ENCODE measurements around the gene PCDH1.
"Not testable (repeated sequence)": the region's sequence is repeated elsewhere in the genome, so short reads cannot be mapped to it uniquely, and the experiment has no call there.

Gene PCDH1

GRCh38 chr5:141897425-141897824 lies 19.2 kb upstream of the PCDH1 start:
- no peak for DNase-seq (ENCODE audit: insufficient read length, low spot score)
- no peak for TF ChIP-seq CTCF (IDR thresholded peaks at IDR 0.05; ENCODE audit: insufficient read depth, missing control alignments)
- FAIRE-seq = no peak

DNA sequence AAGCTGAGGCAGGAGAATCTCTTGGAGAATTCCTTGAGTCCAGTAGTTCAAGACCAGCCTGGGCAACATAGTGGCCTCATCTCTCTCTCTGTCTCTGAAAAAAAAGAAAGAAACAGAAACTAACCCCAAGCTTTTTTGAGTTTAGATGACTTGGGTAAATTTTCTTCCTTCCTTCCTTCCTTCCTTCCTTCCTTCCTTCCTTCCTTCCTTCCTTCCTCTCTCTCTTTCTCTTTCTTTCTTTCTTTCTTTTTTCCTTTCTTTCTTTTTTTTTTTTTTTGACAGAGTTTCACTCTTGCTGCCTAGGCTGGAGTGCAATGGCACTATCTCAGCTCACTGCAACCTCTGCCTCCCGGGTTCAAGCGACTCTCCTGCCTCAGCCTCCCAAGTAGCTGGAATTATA lies 12.2 kb upstream of the PCDH1 start:
- DNase-seq (ENCODE audit: insufficient read length, low spot score); FAIRE-seq: not testable (repeated sequence)

- peak; percentile 8 for TF ChIP-seq CTCF (IDR thresholded peaks at IDR 0.05; ENCODE audit: insufficient read depth, missing control alignments)
- DNase-seq (ENCODE audit: insufficient read length, low spot score) (no peak), FAIRE-seq (no peak)
Observed at GRCh38 chr5:141889282-141889871, 11.2 kb upstream of the PCDH1 start.

DNA sequence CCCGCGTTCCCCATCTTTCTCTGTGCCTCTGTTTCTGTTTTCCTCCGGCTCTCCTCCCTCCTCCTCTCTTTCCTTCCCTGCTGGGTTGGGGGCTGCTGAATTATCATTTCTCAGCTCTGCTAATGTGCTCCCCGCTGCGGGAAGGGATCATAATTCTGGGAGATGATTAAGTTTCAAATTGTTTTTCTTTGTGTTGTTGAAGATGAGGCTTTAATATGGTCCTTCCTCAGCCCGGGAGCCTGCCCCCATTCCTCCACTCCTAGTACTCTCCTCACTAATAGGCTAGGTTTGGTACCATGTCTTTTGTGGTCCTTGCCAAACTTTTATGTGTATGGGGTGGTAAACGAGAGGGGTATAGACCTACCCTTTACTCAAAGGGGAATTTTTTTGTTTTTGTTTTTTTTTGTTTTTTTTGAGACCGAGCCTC lies 5.7 kb upstream of the PCDH1 start:
- no peak for TF ChIP-seq CTCF (IDR thresholded peaks at IDR 0.05; ENCODE audit: insufficient read depth, missing control alignments)
- DNase-seq (ENCODE audit: insufficient read length, low spot score) (no peak), FAIRE-seq (no peak)

DNA sequence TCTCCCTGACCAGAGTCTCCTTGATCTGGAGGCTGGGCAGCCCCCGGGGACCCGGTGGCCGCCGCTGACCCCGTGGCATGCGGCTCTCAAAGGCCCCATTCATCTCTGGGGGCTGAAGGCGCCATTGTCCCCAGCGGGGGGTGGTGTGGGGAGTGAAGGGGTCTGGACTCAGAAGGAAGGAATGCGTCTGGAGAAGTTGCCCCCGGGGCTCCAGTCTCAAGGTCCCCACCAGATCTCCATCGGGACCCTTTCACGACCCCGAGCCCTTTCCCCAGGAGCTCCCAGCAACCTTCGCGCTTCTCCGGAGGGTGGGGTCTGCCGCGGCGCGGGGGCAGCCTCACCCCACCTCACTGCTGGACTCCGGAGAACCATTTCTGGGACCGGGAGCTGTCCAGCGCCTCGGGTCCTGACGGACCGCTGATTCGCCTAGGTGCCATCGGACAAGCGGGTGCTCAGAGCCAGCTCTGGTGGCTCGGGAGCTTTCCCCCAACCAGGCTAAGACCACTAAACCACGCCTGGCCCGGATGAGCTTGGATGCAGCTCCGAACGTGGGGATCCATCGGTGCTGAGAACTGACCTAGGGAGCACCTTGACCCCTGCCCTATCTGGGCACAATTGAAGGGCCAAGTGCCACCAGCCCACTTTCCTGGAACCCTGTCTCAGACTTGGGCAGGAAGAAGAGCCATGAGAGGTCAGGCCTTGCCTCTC lies 5.1 kb upstream of the PCDH1 start:
- DNase-seq (ENCODE audit: insufficient read length, low spot score) (no peak), FAIRE-seq (no peak)
- no peak for TF ChIP-seq CTCF (IDR thresholded peaks at IDR 0.05; ENCODE audit: insufficient read depth, missing control alignments)

DNA sequence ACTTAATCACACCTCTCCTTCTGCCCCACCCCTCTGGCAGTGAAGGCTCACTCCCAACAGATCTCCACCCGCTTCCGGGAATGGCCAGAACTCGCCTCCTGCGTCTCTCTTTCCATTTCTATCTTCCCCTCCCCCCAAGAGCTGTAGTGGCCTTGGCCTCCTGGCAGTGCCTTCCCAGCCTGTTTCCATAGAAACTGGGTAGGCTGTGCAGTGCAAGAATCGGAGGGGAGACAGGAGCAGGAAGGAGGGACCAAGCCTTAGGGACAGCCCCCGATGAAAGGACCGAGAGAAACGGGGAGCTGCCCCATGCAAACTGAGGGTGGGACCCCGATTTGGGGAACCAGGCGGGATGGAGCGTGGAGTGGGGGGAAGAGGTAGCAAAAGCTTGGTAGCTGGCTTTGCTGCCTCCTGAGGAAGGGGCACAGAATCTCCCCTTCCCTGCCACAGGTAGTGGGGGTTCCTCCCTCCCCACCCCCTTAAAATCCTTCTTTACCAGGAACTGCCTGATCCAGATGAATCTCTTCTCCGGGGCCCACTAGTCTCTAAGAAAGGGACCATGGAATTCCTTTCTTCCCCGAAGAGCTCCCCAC lies 4.5 kb upstream of the PCDH1 start:
- no peak for DNase-seq (ENCODE audit: insufficient read length, low spot score)
- no peak for TF ChIP-seq CTCF (IDR thresholded peaks at IDR 0.05; ENCODE audit: insufficient read depth, missing control alignments)

GRCh38 chr5:141881886-141882285 lies 3.7 kb upstream of the PCDH1 start:
- no peak for TF ChIP-seq CTCF (IDR thresholded peaks at IDR 0.05; ENCODE audit: insufficient read depth, missing control alignments)
- FAIRE-seq = no peak
- no peak for DNase-seq (ENCODE audit: insufficient read length, low spot score)

More for the DNA sequence above, 4.5 kb upstream of the PCDH1 start:
- FAIRE-seq = no peak
